GM12873 (cell line): ENCODE data around the gene LRRC8D.

Source experiments
- CTCF ChIP-seq: IDR thresholded peaks from 2 replicates; pipeline ENCODE4 v1.5.1; 2012; ENCODE audit warnings: low read depth, mild to moderate bottlenecking, moderate library complexity, low read length, control low read depth; ENCODE audit not compliant: insufficient read depth; ENCODE audit errors: missing control alignments

Gene LRRC8D

GRCh38 chr1:89954401-89954800, 133.6 kb downstream of the LRRC8D start:
- TF ChIP-seq CTCF, result no peak

DNA sequence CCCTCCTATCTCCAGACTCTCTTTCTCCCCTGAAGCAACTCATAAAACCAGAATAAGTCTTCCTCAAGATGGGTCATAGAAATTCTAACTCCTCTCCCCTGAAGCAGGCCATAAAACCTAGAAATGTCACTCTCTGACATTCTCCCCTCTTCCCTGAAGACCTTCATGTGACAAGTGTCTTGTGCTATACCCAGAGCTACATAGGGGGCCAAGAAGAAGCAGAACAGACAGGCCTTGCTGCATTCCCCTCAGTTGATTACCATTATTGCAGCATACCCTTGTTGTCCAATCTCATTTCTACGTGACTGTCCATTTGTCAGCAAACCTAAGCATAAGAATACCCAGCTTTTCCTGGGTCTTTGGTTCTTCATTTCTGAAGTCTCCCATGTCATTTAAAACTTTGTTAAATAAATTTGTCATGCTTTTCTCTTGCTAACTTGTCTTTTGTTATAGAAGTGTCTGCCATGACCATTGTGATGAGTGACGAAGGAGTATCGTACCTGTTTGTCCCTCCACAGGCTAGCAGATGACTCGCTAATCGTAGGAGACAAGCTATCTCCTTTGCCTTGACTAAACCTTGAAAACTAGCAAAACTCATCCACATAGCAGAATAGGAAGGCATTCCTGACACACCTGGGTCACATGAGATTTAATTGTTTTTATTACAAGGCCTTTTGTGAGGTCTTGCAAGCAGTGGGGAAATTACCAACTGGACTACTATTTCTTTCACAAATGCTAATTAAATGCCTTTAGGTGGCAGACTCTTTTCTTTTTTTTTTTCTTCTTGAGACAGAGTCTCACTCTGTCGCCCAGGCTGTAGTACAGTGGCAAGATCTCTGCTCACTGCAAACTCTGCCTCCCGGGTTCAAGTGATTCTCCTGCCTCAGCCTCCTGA, 134.7 kb downstream of the LRRC8D start:
- no peak for TF ChIP-seq CTCF

DNA sequence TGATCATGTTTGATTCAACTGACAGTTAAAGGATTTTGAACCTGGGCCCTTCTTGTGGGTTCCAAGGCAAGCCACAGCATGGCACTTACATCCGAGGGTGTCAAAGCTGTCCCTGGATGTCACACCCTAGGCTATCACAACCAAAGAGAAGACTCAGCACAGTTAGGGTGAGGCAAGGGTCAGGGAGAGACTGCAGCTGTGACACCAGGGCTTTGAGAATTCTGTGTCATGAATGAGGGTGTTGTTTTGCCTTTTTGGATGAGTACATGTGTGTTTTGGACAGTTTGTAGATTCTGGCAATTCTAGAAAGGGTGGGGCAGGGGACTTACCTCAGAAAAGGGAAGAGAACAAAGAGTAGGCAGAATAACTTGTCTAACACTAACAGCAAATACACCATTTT, 136.3 kb downstream of the LRRC8D start:
- no peak for TF ChIP-seq CTCF

DNA sequence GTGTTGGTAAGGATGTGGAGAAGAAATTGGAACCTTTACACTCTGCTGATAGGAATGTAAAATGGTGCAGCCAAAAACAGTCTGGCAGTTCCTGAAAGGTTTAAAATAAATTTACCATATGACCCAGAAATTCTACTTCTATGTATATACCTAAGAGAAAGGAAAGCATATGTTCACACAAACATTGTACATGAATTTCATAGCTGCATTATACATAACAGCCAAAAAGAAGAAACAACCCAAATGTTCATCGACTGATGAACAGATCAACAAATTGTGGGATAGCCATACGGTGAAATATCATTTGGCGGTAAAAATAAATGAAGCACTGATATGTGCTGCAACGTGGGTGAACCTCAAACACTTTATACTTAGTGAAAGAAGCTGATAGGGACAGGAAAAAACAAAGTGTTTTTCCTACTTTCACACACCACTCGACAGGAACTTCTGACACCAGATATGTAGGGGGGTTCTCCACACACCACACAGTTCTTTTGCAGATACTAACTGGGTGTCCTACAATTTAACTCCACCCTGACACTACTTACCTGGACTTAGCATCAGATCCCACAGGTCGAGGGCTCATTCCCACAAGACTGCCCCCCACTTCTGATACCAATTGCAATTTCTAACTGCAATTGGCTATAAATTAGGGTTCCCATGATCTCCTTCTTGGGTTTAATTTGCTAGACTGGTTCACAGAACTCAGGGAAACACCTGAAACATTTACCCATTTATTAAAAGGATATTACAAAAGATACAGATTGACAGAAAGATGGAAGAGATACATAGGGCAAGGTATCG, 138.2 kb downstream of the LRRC8D start:
- no peak for TF ChIP-seq CTCF

DNA sequence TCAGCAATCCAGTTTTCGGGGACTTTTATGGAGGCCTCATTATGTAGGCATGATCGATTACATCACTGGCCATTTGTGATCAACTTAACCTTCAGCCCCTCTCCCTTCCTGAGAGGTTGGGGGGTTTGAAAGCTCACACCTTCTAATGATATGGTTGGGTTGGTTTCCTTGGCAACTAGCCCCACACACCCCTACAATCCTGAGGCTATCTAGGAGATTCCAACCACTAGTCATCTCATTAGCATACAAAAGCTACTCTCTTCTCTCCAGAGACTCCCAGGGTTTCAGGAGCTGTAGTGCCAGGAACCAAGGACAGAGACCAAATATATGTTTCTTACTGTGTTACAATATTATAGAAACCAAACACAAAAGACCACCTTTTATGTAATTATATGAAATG, 138.9 kb downstream of the LRRC8D start:
- TF ChIP-seq CTCF, result no peak

- no peak for TF ChIP-seq CTCF
Observed at GRCh38 chr1:89962024-89962741, 141.4 kb downstream of the LRRC8D start.

- TF ChIP-seq CTCF, result no peak
Observed at GRCh38 chr1:89962742-89963075, 141.9 kb downstream of the LRRC8D start.
